HG03139 (cell line): Measurements from ENCODE around the gene MINPP1.
A peak's percentile ranks its signal among the peaks of the same experiment; 100 is the strongest.
"Not testable (repeated sequence)": the region's sequence is repeated elsewhere in the genome, so short reads cannot be mapped to it uniquely, and the experiment has no call there.

Source experiments
- ATAC-seq: cut with Tn5 transposase; IDR thresholded peaks from one replicate; pipeline ENCODE4 v1.9.1; 2021; ENCODE audit not compliant: unreplicated experiment

MINPP1 gene

GRCh38 chr10:87504640-87505365, at the start of gene MINPP1:
MINPP1 (plus strand) TSS chr10:87504893; CDS start chr10:87504916, 23 bp downstream.
- peak; percentile 89 for ATAC-seq

GRCh38 chr10:87456586-87457220, 48.0 kb upstream of the MINPP1 start:
- not testable (repeated sequence) for ATAC-seq

- ATAC-seq = not testable (repeated sequence)
Observed at GRCh38 chr10:87461751-87462150, 42.9 kb upstream of the MINPP1 start.

- ATAC-seq = not testable (repeated sequence)
Observed at GRCh38 chr10:87466849-87467248, 37.8 kb upstream of the MINPP1 start.

GRCh38 chr10:87488733-87489132, 16.0 kb upstream of the MINPP1 start:
- not testable (repeated sequence) for ATAC-seq

- not testable (repeated sequence) for ATAC-seq
Observed at GRCh38 chr10:87490285-87490684, 14.4 kb upstream of the MINPP1 start.

- not testable (repeated sequence) for ATAC-seq
Observed at GRCh38 chr10:87492450-87492849, 12.2 kb upstream of the MINPP1 start.

- ATAC-seq = not testable (repeated sequence)
Observed at GRCh38 chr10:87495446-87495845, 9.2 kb upstream of the MINPP1 start.

- ATAC-seq = not testable (repeated sequence)
Observed at GRCh38 chr10:87497386-87497785, 7.3 kb upstream of the MINPP1 start.

- not testable (repeated sequence) for ATAC-seq
Observed at GRCh38 chr10:87498106-87498789, 6.4 kb upstream of the MINPP1 start.

GRCh38 chr10:87500646-87501048, 4.0 kb upstream of the MINPP1 start:
- ATAC-seq = no peak

GRCh38 chr10:87503401-87503800, 1.3 kb upstream of the MINPP1 start:
- no peak for ATAC-seq

- no peak for ATAC-seq
Observed at GRCh38 chr10:87503886-87504285, 807 bp upstream of the MINPP1 start.

GRCh38 chr10:87504307-87504639, 420 bp upstream of the MINPP1 start:
- no peak for ATAC-seq

GRCh38 chr10:87505366-87506111, 846 bp downstream of the MINPP1 start:
- peak; percentile 42 for ATAC-seq

- ATAC-seq = no peak
Observed at GRCh38 chr10:87506956-87507355, 2.3 kb downstream of the MINPP1 start.

- ATAC-seq = no peak
Observed at GRCh38 chr10:87507879-87508483, 3.3 kb downstream of the MINPP1 start.

GRCh38 chr10:87508837-87509236, 4.1 kb downstream of the MINPP1 start:
- ATAC-seq = no peak

- no peak for ATAC-seq
Observed at GRCh38 chr10:87510025-87510424, 5.3 kb downstream of the MINPP1 start.

GRCh38 chr10:87511526-87511925, 6.8 kb downstream of the MINPP1 start:
- no peak for ATAC-seq

GRCh38 chr10:87518937-87519336, 14.2 kb downstream of the MINPP1 start:
- ATAC-seq = no peak
